ENCODE data around the gene PTTG1IP. TPM values are rescaled to one million over a fixed set of nuclear protein-coding genes. Genes with fewer than 3 reads are reported as not detected.
"Not testable (repeated sequence)": the region's sequence is repeated elsewhere in the genome, so short reads cannot be mapped to it uniquely, and the experiment has no call there.

PTTG1IP gene
- polyA plus RNA-seq, 6 donors from 2014 or later, result 28.1 to 43.5 (median 36.1) TPM

DNA sequence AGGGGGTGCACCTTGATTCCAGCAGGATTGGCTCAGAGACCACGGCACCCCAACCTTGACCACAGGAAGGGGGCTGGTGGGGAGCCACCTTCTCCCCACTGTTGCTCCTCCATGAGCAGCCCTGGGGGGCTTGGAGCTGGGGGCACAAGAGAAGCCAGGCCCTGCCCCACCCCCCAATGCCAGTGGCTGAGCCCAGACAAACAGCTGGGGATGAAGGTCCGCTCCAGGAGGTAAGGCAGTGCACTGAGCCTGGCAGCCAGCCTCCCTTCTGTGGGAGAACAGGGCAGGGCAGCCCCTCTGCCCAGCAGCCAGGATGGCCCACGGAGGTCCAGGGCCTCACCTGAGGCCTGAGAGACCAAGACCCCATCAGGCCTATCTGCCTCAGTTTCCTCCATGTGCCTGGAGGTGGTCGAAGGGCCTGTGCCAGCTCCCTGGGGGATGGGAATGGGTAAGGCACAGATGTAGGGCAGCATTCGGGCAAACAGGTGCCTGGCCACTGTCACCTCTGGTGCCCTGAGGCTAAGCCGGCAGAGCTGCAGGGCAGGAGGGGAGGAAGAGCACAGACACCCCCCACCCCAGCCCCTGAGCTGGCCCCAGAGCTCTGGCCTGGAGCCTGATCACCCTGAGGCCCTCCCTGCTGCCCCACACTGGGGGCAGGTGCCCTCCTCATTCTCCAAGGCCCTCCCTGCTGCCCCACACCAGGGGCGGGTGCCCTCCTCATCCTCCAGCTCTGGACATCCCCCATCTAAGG is 40.1 kb upstream of the PTTG1IP start:
- ATAC-seq (ENCODE audit: low read depth in 2 of 2), result no peak
- no peaks in the 10 kb centered on the region for H3K9me3 Mint-ChIP-seq
- DNase-seq, result no peak
- peaks cover 5 to 8% of the 10 kb centered on the region in 2 donors for H3K36me3 Mint-ChIP-seq
- H3K4me1 Mint-ChIP-seq, result peaks cover 56 to 90% (median 87%) of the 10 kb centered on the region in 3 donors
- peak overlapping the region; percentile 91 to 96 (median 93) for H3K27ac Mint-ChIP-seq
- H3K4me3 Mint-ChIP-seq, result peak overlapping the region; percentile 67 to 92 (median 83)
- no peaks in the 10 kb centered on the region for H3K27me3 Mint-ChIP-seq

DNA sequence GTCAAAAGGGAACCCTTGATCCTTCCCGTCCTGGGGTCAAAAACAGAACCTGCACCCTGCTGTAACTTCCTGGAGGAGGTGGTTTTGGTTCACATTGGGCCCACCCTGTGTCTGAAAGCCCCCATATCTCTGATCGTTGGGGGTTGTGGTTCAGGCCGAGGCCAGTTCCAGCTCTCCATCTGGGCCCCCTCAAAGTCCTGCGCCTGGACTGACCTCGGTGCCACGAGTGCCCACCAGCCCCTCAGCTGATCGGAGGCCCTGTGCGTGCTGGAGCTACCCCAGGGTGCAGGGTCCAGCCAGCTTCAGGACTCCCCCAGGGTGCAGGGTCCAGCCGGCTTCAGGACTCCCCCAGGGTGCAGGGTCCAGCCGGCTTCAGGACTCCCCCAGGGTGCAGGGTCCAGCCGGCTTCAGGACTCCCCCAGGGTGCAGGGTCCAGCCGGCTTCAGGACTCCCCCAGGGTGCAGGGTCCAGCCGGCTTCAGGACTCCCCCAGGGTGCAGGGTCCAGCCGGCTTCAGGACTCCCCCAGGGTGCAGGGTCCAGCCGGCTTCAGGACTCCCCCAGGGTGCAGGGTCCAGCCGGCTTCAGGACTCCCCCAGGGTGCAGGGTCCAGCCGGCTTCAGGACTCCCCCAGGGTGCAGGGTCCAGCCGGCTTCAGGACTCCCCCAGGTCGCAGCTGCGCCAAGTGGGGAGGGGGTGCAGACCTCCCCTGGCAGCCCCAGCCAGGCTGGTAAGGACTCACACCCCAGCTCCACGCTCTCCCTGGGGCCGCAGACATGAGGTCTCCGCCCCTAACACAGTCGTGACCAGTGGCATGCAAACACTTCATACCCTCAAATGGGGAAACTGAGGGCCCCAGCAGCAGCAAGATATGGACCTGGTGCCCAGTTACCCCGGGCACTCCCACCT is 39.3 kb upstream of the PTTG1IP start:
- H3K9me3 Mint-ChIP-seq; H3K36me3 Mint-ChIP-seq; H3K27me3 Mint-ChIP-seq; DNase-seq; ATAC-seq (ENCODE audit: low read depth in 2 of 2): not testable (repeated sequence)
- Mint-ChIP-seq H3K4me1 (peaks cover 57 to 92% (median 86%) of the 10 kb centered on the region in 3 donors), H3K27ac (peak overlapping the region in 5 of 6 donors; percentile 39 to 95 (median 92)), H3K4me3 (peak overlapping the region; percentile 67 to 87 (median 83))

DNA sequence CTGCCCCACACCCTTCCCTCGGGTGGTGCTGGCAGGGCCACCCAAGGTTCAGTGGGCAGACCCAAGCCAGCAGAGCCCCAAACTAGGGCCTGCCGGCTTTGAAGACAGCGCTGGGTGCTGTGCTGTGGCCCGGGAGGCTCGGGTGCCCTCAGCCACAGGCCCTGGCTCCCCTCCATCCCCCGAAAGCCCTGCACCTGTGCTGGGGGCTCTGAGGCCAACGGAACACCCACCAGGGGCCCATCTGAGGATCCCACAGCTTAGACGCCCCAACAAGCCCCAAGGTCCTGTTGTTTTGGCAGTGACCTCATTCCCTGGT is 38.6 kb upstream of the PTTG1IP start:
- Mint-ChIP-seq H3K27ac (peak overlapping the region in 5 of 6 donors; percentile 39 to 95 (median 83)), H3K36me3 (peaks cover 5 to 8% of the 10 kb centered on the region in 2 donors)

DNA sequence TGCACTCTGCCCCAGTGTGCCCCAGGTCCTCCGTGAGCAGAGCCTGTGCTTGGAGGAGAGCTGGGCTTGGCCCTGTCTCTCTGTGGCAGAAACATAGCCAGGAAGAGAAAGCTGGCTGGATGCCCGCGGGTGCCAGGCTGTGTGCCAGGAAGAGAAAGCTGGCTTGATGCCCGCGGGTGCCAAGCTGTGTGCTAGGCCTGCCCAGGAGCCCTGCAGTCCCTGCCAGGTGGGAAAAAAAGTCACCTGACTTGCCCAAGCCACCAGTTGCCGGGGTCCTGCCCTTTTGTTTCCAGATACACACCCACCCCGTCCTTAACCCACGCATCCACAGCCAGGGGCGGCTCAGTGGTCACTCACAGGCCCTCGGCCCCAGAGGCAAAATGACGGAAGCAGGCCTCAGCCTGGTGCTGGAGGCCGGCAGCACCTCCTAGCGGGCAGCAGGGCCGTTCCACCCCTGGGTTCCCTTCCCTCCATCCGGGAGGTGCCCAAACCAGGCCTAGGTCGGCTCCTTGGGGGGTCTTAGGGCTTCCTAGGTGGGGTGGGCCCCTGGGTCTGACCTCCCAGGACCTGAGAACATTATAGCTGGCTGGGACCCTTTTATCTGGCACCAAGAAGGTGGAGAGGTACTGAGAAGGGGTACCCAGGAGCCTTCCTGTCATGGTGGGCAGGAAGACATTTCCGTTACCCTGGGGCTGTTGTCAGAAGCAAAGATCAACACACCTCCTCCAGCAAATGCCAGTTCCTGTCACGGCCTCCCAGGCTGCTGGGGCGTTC is 38.1 kb upstream of the PTTG1IP start:
- Mint-ChIP-seq H3K36me3 (peaks cover 5 to 8% of the 10 kb centered on the region in 2 donors), H3K9me3 (no peaks in the 10 kb centered on the region), H3K27ac (peak overlapping the region; percentile 82 to 96 (median 94)), H3K27me3 (no peaks in the 10 kb centered on the region), H3K4me3 (peak overlapping the region; percentile 65 to 89 (median 79)), H3K4me1 (peaks cover 58 to 88% (median 79%) of the 10 kb centered on the region in 3 donors)
- DNase-seq, result peak; percentile 41
- peak; percentile 49 to 64 for ATAC-seq (ENCODE audit: low read depth in 2 of 2)

More for the DNA sequence above, 38.6 kb upstream of the PTTG1IP start:
- ATAC-seq (ENCODE audit: low read depth in 2 of 2) (no peak), DNase-seq (no peak)
- H3K4me1 Mint-ChIP-seq, result peaks cover 57 to 89% (median 84%) of the 10 kb centered on the region in 3 donors
- no peaks in the 10 kb centered on the region for H3K27me3 Mint-ChIP-seq
- peak overlapping the region; percentile 65 to 89 (median 82) for H3K4me3 Mint-ChIP-seq
- H3K9me3 Mint-ChIP-seq, result no peaks in the 10 kb centered on the region

DNA sequence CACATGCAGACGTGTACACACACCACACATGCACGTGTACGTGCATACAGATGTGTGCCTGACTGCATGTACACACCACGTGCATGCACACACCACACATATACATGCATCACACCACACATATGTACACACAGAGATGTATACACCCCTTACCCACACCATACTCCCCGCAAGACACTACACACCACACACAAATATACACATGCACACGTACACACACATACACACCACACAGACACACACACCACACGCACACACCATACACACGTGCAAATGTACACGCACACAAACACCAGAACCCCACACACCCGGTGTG is 37.5 kb upstream of the PTTG1IP start:
- ATAC-seq (ENCODE audit: low read depth in 2 of 2) (no peak), DNase-seq (no peak)
- no peaks in the 10 kb centered on the region for H3K9me3 Mint-ChIP-seq
- H3K4me3 Mint-ChIP-seq, result peak overlapping the region; percentile 65 to 89 (median 79)
- peak overlapping the region in 5 of 6 donors; percentile 57 to 96 (median 94) for H3K27ac Mint-ChIP-seq
- no peaks in the 10 kb centered on the region for H3K27me3 Mint-ChIP-seq
- H3K4me1 Mint-ChIP-seq, result peaks cover 59 to 88% (median 78%) of the 10 kb centered on the region in 3 donors
- peaks cover 5 to 8% of the 10 kb centered on the region in 2 donors for H3K36me3 Mint-ChIP-seq

DNA sequence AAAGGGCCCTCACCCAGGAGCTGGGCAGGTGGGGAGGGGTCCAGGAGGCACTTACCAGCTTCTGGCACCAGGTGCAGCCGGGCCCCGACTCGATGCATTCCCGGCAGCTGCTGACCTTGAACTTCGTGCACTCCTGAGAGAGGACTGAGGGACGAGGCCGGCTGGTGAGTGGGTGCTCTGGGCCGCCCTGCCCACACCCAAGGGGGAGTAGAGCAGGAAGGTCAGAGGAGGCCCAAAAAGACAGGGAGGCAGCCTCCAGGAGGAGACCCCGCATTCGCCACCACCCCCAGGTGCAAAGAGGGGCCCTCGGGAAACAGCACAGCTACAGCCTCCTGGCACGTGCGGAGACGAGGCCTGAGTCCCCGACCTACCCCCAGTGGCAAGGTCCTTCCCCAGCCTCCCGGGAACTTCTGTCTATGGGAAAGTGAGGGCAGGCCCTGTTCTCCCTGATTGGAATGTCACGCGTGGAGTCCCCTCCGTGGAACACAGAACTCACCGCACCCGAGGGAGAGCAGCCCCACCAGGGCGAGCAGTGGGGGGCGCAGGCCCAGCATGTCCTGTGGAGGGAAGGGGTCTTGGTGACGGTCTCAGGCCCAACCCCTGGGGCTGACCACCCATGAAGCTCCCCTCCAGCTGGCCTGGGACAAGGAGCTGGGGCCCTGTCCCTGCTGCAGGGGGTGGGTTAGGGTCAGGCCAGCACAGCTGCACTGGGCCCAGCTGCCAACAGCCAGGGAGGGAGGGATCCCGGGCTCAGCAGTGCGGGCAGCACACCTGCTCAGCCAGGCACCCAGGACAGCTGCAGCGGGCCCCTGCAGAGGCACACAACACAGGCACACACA is 37.0 kb upstream of the PTTG1IP start:
- Mint-ChIP-seq H3K4me3 (peak overlapping the region in 4 of 8 donors; percentile 6 to 79 (median 56)), H3K9me3 (no peaks in the 10 kb centered on the region), H3K4me1 (peaks cover 57 to 86% (median 73%) of the 10 kb centered on the region in 3 donors), H3K27ac (peak overlapping the region; percentile 44 to 96 (median 77)), H3K36me3 (peaks cover 5 to 8% of the 10 kb centered on the region in 2 donors), H3K27me3 (no peaks in the 10 kb centered on the region)
- ATAC-seq (ENCODE audit: low read depth in 2 of 2) (no peak), DNase-seq (no peak)

DNA sequence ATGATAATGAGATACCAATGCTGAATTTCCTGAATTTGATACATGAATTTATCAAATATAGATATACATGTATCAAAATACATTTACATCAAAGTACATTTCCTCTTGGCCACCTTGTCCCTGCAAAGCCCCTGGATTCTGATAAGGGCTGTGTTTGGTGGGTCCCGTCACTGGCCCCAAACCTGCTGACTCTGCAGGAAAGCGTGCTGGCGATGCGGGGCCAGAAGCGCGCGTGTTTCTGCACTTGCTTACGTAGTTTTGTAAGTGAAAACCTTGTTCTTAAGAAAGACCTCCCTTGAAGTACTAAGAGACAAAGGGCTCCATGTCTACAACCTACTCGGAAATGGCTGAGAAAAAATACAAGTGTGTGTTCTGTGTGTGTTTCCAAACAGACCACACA is 36.2 kb upstream of the PTTG1IP start:
- H3K27me3 Mint-ChIP-seq, result no peaks in the 10 kb centered on the region
- H3K9me3 Mint-ChIP-seq, result no peaks in the 10 kb centered on the region
- DNase-seq (no peak), ATAC-seq (ENCODE audit: low read depth in 2 of 2) (no peak)
- peak overlapping the region in 4 of 8 donors; percentile 47 to 78 (median 70) for H3K4me3 Mint-ChIP-seq
- peaks cover 5 to 9% of the 10 kb centered on the region in 2 donors for H3K36me3 Mint-ChIP-seq
- H3K27ac Mint-ChIP-seq, result peak overlapping the region in 4 of 6 donors; percentile 56 to 86 (median 77)
- H3K4me1 Mint-ChIP-seq, result peaks cover 57 to 79% (median 72%) of the 10 kb centered on the region in 3 donors

DNA sequence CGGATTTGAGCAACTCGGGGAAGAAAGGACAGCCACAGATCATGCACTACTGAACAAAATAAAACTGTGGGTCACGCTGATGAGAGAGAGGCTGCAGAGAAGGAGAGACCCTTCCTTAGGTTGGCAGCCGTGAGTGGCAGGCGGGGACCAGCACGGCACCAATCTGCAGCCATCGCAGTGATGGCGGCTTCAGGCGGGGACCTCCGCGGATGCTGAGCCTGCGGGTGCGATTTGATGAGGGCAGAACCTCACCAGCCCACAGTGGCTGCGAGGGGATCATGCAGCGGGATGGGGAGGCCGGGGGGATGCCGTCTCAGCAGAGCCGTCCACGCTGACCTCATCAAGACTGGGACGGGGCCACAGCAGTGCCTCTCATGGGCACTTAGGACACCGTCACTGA is 35.4 kb upstream of the PTTG1IP start:
- Mint-ChIP-seq H3K9me3 (peaks cover 0 to 1% (median 0%) of the 10 kb centered on the region in 7 donors), H3K27me3 (no peaks in the 10 kb centered on the region), H3K4me1 (peaks cover 55 to 78% (median 69%) of the 10 kb centered on the region in 3 donors), H3K27ac (no peak overlapping the region), H3K4me3 (peak overlapping the region in 4 of 8 donors; percentile 6 to 74 (median 26)), H3K36me3 (peaks cover 8 to 17% of the 10 kb centered on the region in 2 donors)
- DNase-seq, result no peak
- no peak for ATAC-seq (ENCODE audit: low read depth in 2 of 2)

DNA sequence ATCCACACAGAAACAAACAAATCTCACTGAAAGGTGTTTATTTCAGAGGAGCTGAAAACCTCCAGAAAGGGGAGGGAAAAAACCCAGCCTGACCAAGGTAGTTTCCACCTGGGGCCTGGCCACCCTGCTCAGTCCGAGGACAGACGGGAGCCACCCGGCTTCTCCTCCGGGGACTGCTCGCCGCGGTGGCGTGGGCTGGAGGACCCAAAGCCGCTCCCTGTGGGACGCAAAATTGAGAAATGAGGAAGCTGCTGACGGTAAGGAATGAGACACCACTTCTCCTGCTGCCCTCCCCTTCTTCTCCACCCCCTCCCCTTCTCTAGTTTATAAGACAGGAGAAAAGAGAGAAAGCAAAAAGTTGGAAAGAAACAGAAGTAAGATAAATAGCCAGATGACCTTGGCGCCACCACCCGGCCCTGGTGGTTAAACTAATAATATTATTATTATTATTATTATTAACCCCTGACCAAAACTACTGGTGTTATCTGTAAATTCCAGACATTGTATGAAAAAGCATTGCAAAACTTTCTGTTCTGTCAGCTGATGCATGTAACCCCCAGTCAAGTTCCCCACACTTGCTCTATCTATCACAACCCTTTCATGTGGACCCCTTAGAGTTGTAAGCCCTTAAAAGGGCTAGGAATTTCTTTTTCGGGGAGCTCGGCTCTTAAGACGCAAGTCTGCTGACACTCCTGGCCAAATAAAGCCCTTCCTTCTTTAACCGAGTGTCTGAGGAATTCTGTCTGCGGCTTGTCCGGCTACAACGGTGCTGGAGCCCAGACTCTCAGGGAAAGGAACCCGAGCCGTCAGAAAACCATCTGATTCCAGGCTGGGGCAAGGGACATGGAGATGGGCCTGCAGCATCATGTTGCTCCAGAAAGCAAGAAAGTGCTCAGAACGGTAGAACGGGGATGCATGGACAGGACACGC is 34.7 kb upstream of the PTTG1IP start:
- H3K27ac Mint-ChIP-seq, result peak overlapping the region; percentile 57 to 91 (median 78)
- DNase-seq, result peak; percentile 31
- peaks cover 8 to 17% of the 10 kb centered on the region in 2 donors for H3K36me3 Mint-ChIP-seq
- ATAC-seq (ENCODE audit: low read depth in 2 of 2), result peak; percentile 32 to 41
- peak overlapping the region in 7 of 8 donors; percentile 45 to 78 (median 60) for H3K4me3 Mint-ChIP-seq
- H3K4me1 Mint-ChIP-seq, result peaks cover 53 to 71% (median 66%) of the 10 kb centered on the region in 3 donors
- peaks cover 0 to 1% (median 0%) of the 10 kb centered on the region in 7 donors for H3K9me3 Mint-ChIP-seq
- no peaks in the 10 kb centered on the region for H3K27me3 Mint-ChIP-seq

DNA sequence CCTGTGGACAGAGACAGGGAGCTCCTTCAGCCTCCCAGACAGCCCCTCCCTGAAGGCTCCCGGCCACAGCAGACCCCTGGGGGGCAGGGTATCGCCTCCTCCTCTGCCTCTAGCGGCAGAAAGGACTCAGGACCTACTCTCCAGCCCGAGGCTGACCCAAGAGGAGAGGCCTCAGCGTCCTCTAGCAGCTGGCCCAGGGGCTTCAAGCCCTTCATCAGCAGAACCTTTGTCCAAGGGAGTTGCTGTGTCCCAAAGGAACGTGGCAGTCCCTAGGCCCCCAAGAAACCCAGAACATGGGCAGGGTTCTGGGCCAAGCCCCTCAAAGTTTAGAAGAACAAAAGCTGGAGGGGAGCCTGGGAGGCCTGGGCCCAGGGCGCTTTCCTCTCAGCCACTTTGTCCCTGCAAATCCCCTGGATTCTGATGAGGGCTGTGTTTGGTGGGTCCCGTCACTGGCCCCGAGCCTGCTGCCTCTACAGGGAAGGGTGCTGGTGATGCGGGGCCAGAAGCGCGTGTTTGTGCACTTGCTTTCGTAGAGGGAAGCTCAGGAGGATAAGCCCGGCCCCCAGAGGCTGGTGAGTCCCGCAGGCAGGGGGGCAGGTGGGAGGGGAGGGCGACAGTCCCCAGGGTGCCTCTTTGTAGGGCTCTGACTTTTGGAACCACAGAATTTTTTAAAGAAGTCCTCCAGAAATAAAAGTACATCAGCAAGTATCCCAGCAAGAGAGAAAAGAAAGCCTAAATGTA is 33.9 kb upstream of the PTTG1IP start:
- DNase-seq, result peak; percentile 25
- peak overlapping the region; percentile 57 to 91 (median 78) for H3K27ac Mint-ChIP-seq
- H3K36me3 Mint-ChIP-seq, result peaks cover 15 to 25% of the 10 kb centered on the region in 2 donors
- peak overlapping the region in 7 of 8 donors; percentile 45 to 78 (median 60) for H3K4me3 Mint-ChIP-seq
- peaks cover 57 to 74% (median 64%) of the 10 kb centered on the region in 3 donors for H3K4me1 Mint-ChIP-seq
- H3K27me3 Mint-ChIP-seq, result no peaks in the 10 kb centered on the region
- peak; percentile 51 to 53 for ATAC-seq (ENCODE audit: low read depth in 2 of 2)
- H3K9me3 Mint-ChIP-seq, result peaks cover 0 to 1% (median 0%) of the 10 kb centered on the region in 7 donors

DNA sequence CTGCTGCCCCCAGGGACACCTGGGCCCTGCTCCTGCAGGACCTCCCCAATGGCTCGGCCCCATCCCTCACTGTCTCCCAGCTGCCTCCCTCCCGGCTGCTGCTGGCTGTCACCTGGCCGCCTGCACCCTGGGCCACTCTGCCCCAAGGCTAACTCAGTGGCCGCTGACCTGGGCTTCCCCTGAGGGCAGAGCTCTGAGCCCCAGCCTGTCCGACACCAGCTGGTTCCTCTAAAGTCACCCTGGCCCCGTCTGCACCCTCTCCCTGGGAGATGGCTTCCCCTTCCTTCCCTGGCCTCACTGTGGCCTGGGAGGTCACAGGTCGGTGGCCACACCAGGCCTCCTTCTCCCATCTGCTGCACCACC is 32.2 kb upstream of the PTTG1IP start:
- H3K4me1 Mint-ChIP-seq, result peaks cover 42 to 57% (median 48%) of the 10 kb centered on the region in 3 donors

More for the DNA sequence above, 32.2 kb upstream of the PTTG1IP start:
- Mint-ChIP-seq H3K36me3 (peaks cover 25 to 36% of the 10 kb centered on the region in 2 donors), H3K9me3 (peaks cover 0 to 1% (median 0%) of the 10 kb centered on the region in 7 donors), H3K4me3 (no peak overlapping the region), H3K27me3 (no peaks in the 10 kb centered on the region), H3K27ac (peak overlapping the region in 3 of 6 donors; percentile 47 to 56 (median 54))
- DNase-seq (no peak), ATAC-seq (ENCODE audit: low read depth in 2 of 2) (no peak)

All from naive B cell (primary cell).